Caco-2 (cell line): ENCODE measurements around the gene PKMYT1. TPM values are rescaled to one million over a fixed set of nuclear protein-coding genes. Genes with fewer than 3 reads are reported as not detected.

Experiments used
- BruUV-seq: library from RNA; stranded (reverse); fragments of 400-500 nt; replicated peaks from 2 replicates; lab custom pipeline; 2021; lab: Mats Ljungman, UMichigan
- CTCF ChIA-PET: fragments of 300-600 bp; sonication (Branson Sonifier 250); formaldehyde crosslinking; loops from one replicate; lab custom pipeline; 2022; ENCODE audit warnings: antibody characterized with exemption; lab: Charles Lee
- POLR2A ChIA-PET: fragments of 300-600 bp; sonication (Branson Sonifier 250); formaldehyde crosslinking; loops from one replicate; lab custom pipeline; 2022; ENCODE audit warnings: antibody characterized with exemption; lab: Charles Lee
- DNase-seq, 2 experiments: peaks; one replicate each; pipeline versions ENCODE4 v3.0.0 to v3.0.0-alpha.2; 2020 to 2022
- H3K27me3 ChIP-seq: replicated peaks from 2 replicates; pipeline ENCODE4 v1.6.0; 2011; ENCODE audit warnings: low read length; ENCODE audit not compliant: control insufficient read depth, insufficient read depth
- H3K36me3 ChIP-seq: 2 replicates; pipeline ENCODE4 v1.5.1; 2011; ENCODE audit warnings: low read length; ENCODE audit not compliant: control insufficient read depth, insufficient read depth
- H3K4me1 ChIP-seq: fragments of 250-450 bp; sonication (Bioruptor Pico); 2 replicates; pipeline ENCODE4 v1.5.1; 2020; ENCODE audit warnings: mild to moderate bottlenecking
- H3K4me3 ChIP-seq: 2 replicates; pipeline ENCODE4 v1.5.1; 2011; ENCODE audit warnings: low read depth, mild to moderate bottlenecking, control low read depth, low read length
- H3K9me3 ChIP-seq: fragments of 250-450 bp; sonication (Bioruptor Pico); 2 replicates; pipeline ENCODE4 v1.5.1; 2020; ENCODE audit warnings: mild to moderate bottlenecking, moderate library complexity
- H3K27ac Mint-ChIP-seq: one replicate; pipeline ENCODE4 v1.8.0; 2022; ENCODE audit warnings: mixed read lengths; ENCODE audit not compliant: unreplicated experiment
- H3K27me3 Mint-ChIP-seq: one replicate; pipeline ENCODE4 v1.8.0; 2022; ENCODE audit warnings: mixed read lengths; ENCODE audit not compliant: insufficient read depth, unreplicated experiment
- H3K36me3 Mint-ChIP-seq: one replicate; pipeline ENCODE4 v1.8.0; 2022; ENCODE audit warnings: mild to moderate bottlenecking, mixed read lengths; ENCODE audit not compliant: insufficient read depth, unreplicated experiment
- H3K4me1 Mint-ChIP-seq: one replicate; pipeline ENCODE4 v1.8.0; 2022; ENCODE audit warnings: low read depth, mixed read lengths; ENCODE audit not compliant: unreplicated experiment
- H3K4me3 Mint-ChIP-seq: one replicate; pipeline ENCODE4 v1.8.0; 2022; ENCODE audit warnings: mild to moderate bottlenecking, moderate library complexity, mixed read lengths; ENCODE audit not compliant: unreplicated experiment
- H3K9me3 Mint-ChIP-seq: one replicate; pipeline ENCODE4 v1.8.0; 2022; ENCODE audit warnings: mixed read lengths; ENCODE audit not compliant: unreplicated experiment
- intact Hi-C: fragments of 100-400 bp; cut with micrococcal nuclease; formaldehyde crosslinking; loops from one replicate; pipeline ENCODE4 v1.10.0; 2022; ENCODE audit not compliant: unreplicated experiment
- total RNA-seq: library from RNA; stranded (reverse); gene quantifications from 2 replicates; pipeline ENCODE4 v1.2.3, GENCODE V29; 2022
- TF ChIP-seq, protein P1 (sequence below), 2 experiments: fragments of 200-600 bp in 1 of 2; IDR thresholded peaks; 1 replicate in 1 of 2; 2 replicates in 1 of 2; pipeline versions ENCODE4 v1.5.1 to v1.8.0; 2011 to 2022; ENCODE audit warnings: antibody characterized with exemption in 1 of 2, control low read depth in 1 of 2, inconsistent platforms in 1 of 2, low read depth in 1 of 2, low read length in 1 of 2, mild to moderate bottlenecking in 1 of 2, moderate library complexity in 1 of 2; ENCODE audit not compliant: insufficient read depth in 1 of 2, severe bottlenecking in 1 of 2, unreplicated experiment in 1 of 2

PKMYT1 gene
- total RNA-seq, 1 experiment from 2014 or later: 73.7 TPM

DNA sequence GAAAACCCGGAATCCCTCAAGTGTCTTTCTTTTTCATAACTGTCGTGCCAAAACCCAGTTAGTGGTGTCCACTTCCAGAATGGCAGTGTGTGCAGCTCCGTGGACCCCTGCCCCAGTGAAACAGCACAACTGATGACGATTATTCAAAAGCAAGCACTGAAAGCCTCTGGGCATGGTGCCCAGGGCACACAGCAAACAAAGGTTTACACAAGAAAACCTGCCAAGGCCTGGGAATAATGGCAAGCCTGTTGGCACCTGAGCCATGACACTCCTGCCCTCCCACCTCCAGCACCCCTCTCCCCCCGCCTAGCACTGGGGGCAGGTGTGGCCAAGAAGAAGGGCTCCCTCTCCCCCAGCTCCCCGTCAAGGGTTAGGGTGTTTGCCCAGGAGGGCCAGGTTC lies 2.8 kb downstream of the PKMYT1 start:
- peaks cover 32% of the 10 kb centered on the region for H3K36me3 Mint-ChIP-seq

GRCh38 chr16:2976673-2977072 lies 3.6 kb downstream of the PKMYT1 start:
- POLR2A ChIA-PET: no interaction called here

More for the DNA sequence above, 2.8 kb downstream of the PKMYT1 start:
- Histone ChIP-seq H3K27me3 (no peaks in the 10 kb centered on the region), H3K4me1 (peaks cover 11% of the 10 kb centered on the region), H3K4me3 (no peak overlapping the region), H3K36me3 (no peaks in the 10 kb centered on the region; the same call in 1 of the 2 replicates), H3K9me3 (no peaks in the 10 kb centered on the region)
- no peak for DNase-seq
- Mint-ChIP-seq H3K27me3 (no peaks in the 10 kb centered on the region), H3K9me3 (no peaks in the 10 kb centered on the region), H3K4me3 (no peak overlapping the region), H3K27ac (no peak overlapping the region), H3K4me1 (no peaks in the 10 kb centered on the region)
- TF ChIP-seq, protein P1, sequence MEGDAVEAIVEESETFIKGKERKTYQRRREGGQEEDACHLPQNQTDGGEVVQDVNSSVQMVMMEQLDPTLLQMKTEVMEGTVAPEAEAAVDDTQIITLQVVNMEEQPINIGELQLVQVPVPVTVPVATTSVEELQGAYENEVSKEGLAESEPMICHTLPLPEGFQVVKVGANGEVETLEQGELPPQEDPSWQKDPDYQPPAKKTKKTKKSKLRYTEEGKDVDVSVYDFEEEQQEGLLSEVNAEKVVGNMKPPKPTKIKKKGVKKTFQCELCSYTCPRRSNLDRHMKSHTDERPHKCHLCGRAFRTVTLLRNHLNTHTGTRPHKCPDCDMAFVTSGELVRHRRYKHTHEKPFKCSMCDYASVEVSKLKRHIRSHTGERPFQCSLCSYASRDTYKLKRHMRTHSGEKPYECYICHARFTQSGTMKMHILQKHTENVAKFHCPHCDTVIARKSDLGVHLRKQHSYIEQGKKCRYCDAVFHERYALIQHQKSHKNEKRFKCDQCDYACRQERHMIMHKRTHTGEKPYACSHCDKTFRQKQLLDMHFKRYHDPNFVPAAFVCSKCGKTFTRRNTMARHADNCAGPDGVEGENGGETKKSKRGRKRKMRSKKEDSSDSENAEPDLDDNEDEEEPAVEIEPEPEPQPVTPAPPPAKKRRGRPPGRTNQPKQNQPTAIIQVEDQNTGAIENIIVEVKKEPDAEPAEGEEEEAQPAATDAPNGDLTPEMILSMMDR (IDR thresholded peaks at IDR 0.05; ENCODE audit: insufficient read depth in 1 of 2, low read depth in 1 of 2, low read length in 1 of 2, severe bottlenecking in 1 of 2, unreplicated experiment in 1 of 2): no peak
- intact Hi-C loops: no loop called here
- ChIA-PET POLR2A (no interaction called here), CTCF (interaction anchor here (0.7 kb wide), 1 partner anchor 20 kb away, joined by 3 read pairs; no protein-coding TSS in a partner anchor)
- BruUV-seq: no TSS peak

GRCh38 chr16:2976201-2976600 lies 4.0 kb downstream of the PKMYT1 start:
- Mint-ChIP-seq H3K27me3 (no peaks in the 10 kb centered on the region), H3K36me3 (peaks cover 42% of the 10 kb centered on the region), H3K27ac (no peak overlapping the region), H3K4me1 (no peaks in the 10 kb centered on the region), H3K4me3 (no peak overlapping the region), H3K9me3 (no peaks in the 10 kb centered on the region)
- BruUV-seq: no TSS peak
- Histone ChIP-seq H3K36me3 (no peaks in the 10 kb centered on the region; the same call in 1 of the 2 replicates), H3K4me1 (peaks cover 8% of the 10 kb centered on the region), H3K27me3 (no peaks in the 10 kb centered on the region), H3K4me3 (no peak overlapping the region), H3K9me3 (no peaks in the 10 kb centered on the region)
- ChIA-PET CTCF (no interaction called here), POLR2A (no interaction called here)
- TF ChIP-seq, protein P1 (IDR thresholded peaks at IDR 0.05; ENCODE audit: insufficient read depth in 1 of 2, low read depth in 1 of 2, low read length in 1 of 2, severe bottlenecking in 1 of 2, unreplicated experiment in 1 of 2): no peak
- DNase-seq: no peak
- intact Hi-C loops: no loop called here

More at GRCh38 chr16:2976673-2977072, 3.6 kb downstream of the PKMYT1 start:
- no peaks in the 10 kb centered on the region for H3K27me3 Mint-ChIP-seq
- TF ChIP-seq, protein P1 (IDR thresholded peaks at IDR 0.05; ENCODE audit: insufficient read depth in 1 of 2, low read depth in 1 of 2, low read length in 1 of 2, severe bottlenecking in 1 of 2, unreplicated experiment in 1 of 2): no peak
- no peaks in the 10 kb centered on the region for H3K9me3 Mint-ChIP-seq
- Histone ChIP-seq H3K4me3 (no peak overlapping the region), H3K27me3 (no peaks in the 10 kb centered on the region), H3K36me3 (no peaks in the 10 kb centered on the region; the same call in 1 of the 2 replicates), H3K4me1 (peaks cover 11% of the 10 kb centered on the region), H3K9me3 (no peaks in the 10 kb centered on the region)
- no peak for DNase-seq
- H3K27ac Mint-ChIP-seq: no peak overlapping the region
- H3K36me3 Mint-ChIP-seq: peaks cover 39% of the 10 kb centered on the region
- BruUV-seq: no TSS peak
- H3K4me1 Mint-ChIP-seq: no peaks in the 10 kb centered on the region
- intact Hi-C loops: no loop called here
- H3K4me3 Mint-ChIP-seq: no peak overlapping the region
- CTCF ChIA-PET: no interaction called here
